ENCODE measurements around the gene KRTAP10-5. TPM values are rescaled to one million over a fixed set of nuclear protein-coding genes. Genes with fewer than 3 reads are reported as not detected.

The KRTAP10-5 gene
- polyA plus RNA-seq, 3 donors = not detected

- 55 to 78% (median 68%) methylated on average over 8 to 14 of the region's 14 CpGs for WGBS, 3 donors
- H3K27ac ChIP-seq (ENCODE audit: low read depth, low read length) = no peak overlapping the region
Measured at GRCh38 chr21:44539046-44539445, 41.4 kb downstream of the KRTAP10-5 start.

GRCh38 chr21:44537930-44538911, 42.2 kb downstream of the KRTAP10-5 start:
- H3K27ac ChIP-seq (ENCODE audit: low read depth, low read length) = no peak overlapping the region
- 89 to 94% (median 93%) methylated on average over 31 to 33 of the region's 33 CpGs for WGBS, 3 donors

GRCh38 chr21:44535963-44536362, 44.4 kb downstream of the KRTAP10-5 start:
- no peak overlapping the region for H3K27ac ChIP-seq (ENCODE audit: low read depth, low read length)
- WGBS, 3 donors = 41 to 57% (median 57%) methylated on average over 7 of the region's 7 CpGs

- H3K27ac ChIP-seq (ENCODE audit: low read depth, low read length) = no peak overlapping the region
- WGBS, 3 donors = 88 to 91% (median 90%) methylated on average over 6 of the region's 6 CpGs
Measured at GRCh38 chr21:44534688-44535087, 45.7 kb downstream of the KRTAP10-5 start.

- WGBS, 3 donors = 85 to 90% (median 87%) methylated on average over 16 to 21 of the region's 21 CpGs
- no peak overlapping the region for H3K27ac ChIP-seq (ENCODE audit: low read depth, low read length)
Measured at GRCh38 chr21:44533891-44534627, 46.3 kb downstream of the KRTAP10-5 start.

GRCh38 chr21:44533121-44533890, 47.1 kb downstream of the KRTAP10-5 start:
- no peak overlapping the region for H3K27ac ChIP-seq (ENCODE audit: low read depth, low read length)
- WGBS, 3 donors = 87 to 91% (median 90%) methylated on average over 37 of the region's 37 CpGs

GRCh38 chr21:44532712-44533111, 47.7 kb downstream of the KRTAP10-5 start:
- H3K27ac ChIP-seq (ENCODE audit: low read depth, low read length) = no peak overlapping the region
- WGBS, 3 donors = 84 to 90% (median 90%) methylated on average over 16 of the region's 16 CpGs

- 73 to 80% (median 75%) methylated on average over 30 of the region's 30 CpGs for WGBS, 3 donors
- H3K27ac ChIP-seq (ENCODE audit: low read depth, low read length) = no peak overlapping the region
Measured at GRCh38 chr21:44531606-44532564, 48.5 kb downstream of the KRTAP10-5 start.

GRCh38 chr21:44530903-44531605, 49.4 kb downstream of the KRTAP10-5 start:
- H3K27ac ChIP-seq (ENCODE audit: low read depth, low read length) = no peak overlapping the region
- WGBS, 3 donors = 76 to 90% (median 88%) methylated on average over 23 of the region's 23 CpGs

GRCh38 chr21:44530221-44530902, 50.0 kb downstream of the KRTAP10-5 start:
- H3K27ac ChIP-seq (ENCODE audit: low read depth, low read length) = no peak overlapping the region
- 75 to 91% (median 87%) methylated on average over 7 of the region's 7 CpGs for whole genome bisulfite sequencing, 3 donors

GRCh38 chr21:44529503-44530125, 50.8 kb downstream of the KRTAP10-5 start:
- H3K27ac ChIP-seq (ENCODE audit: low read depth, low read length) = no peak overlapping the region
- 64 to 77% (median 75%) methylated on average over 23 of the region's 23 CpGs for WGBS, 3 donors

Other genes starting within 250 kb of the KRTAP10-5 start
- gene CFAP410, start 241.2 kb downstream of the KRTAP10-5 start, polyA plus RNA-seq = 10 to 100 TPM; 27.4 to 40.0 (median 30.3) TPM
- gene TRPM2, start 227.0 kb downstream of the KRTAP10-5 start, polyA plus RNA-seq = 1 to 10 TPM in 2 of 3 donors, under 1 TPM in 1; 0.72 to 4.2 (median 1.9) TPM
- 1 to 10 TPM in 2 of 3 donors, under 1 TPM in 1; 0.81 to 2.4 (median 2.1) TPM for gene LRRC3, start 125.1 kb downstream of the KRTAP10-5 start, polyA plus RNA-seq
- gene KRTAP10-1, start 40.4 kb downstream of the KRTAP10-5 start, polyA plus RNA-seq = not detected
- gene KRTAP10-2, start 29.1 kb downstream of the KRTAP10-5 start, polyA plus RNA-seq = under 1 TPM in 1 of 3 donors, not detected in 2; 0.22 TPM
- not detected for gene KRTAP10-3, start 21.8 kb downstream of the KRTAP10-5 start, polyA plus RNA-seq
- gene KRTAP10-4, start 6.9 kb downstream of the KRTAP10-5 start, polyA plus RNA-seq = not detected
- gene KRTAP10-6, start 11.9 kb upstream of the KRTAP10-5 start, polyA plus RNA-seq = not detected
- not detected for gene KRTAP10-7, start 20.0 kb upstream of the KRTAP10-5 start, polyA plus RNA-seq
- not detected for gene KRTAP10-8, start 31.5 kb upstream of the KRTAP10-5 start, polyA plus RNA-seq
- gene KRTAP10-9, start 46.5 kb upstream of the KRTAP10-5 start, polyA plus RNA-seq = not detected
- gene KRTAP10-10, start 56.8 kb upstream of the KRTAP10-5 start, polyA plus RNA-seq = not detected
- gene KRTAP10-11, start 65.8 kb upstream of the KRTAP10-5 start, polyA plus RNA-seq = not detected
- not detected for gene KRTAP12-4, start 74.1 kb upstream of the KRTAP10-5 start, polyA plus RNA-seq
- gene KRTAP12-3, start 77.3 kb upstream of the KRTAP10-5 start, polyA plus RNA-seq = not detected
- gene KRTAP12-2, start 86.3 kb upstream of the KRTAP10-5 start, polyA plus RNA-seq = under 1 TPM in 1 of 3 donors, not detected in 2; 0.79 TPM
- gene KRTAP12-1, start 101.6 kb upstream of the KRTAP10-5 start, polyA plus RNA-seq = not detected
- not detected for gene KRTAP10-12, start 116.6 kb upstream of the KRTAP10-5 start, polyA plus RNA-seq
- gene TSPEAR, start 131.0 kb upstream of the KRTAP10-5 start, polyA plus RNA-seq = under 1 TPM; 0.07 to 0.56 (median 0.10) TPM
- 10 to 100 TPM; 29.1 to 70.8 (median 41.5) TPM for gene UBE2G2, start 221.2 kb upstream of the KRTAP10-5 start, polyA plus RNA-seq
- gene SUMO3, start 237.5 kb upstream of the KRTAP10-5 start, polyA plus RNA-seq = 100 to 1,000 TPM in 1 of 3 donors, 10 to 100 TPM in 2; 25.2 to 101 (median 64.5) TPM